ENCODE measurements around the gene TBC1D23. TPM values are rescaled to one million over a fixed set of nuclear protein-coding genes. Genes with fewer than 3 reads are reported as not detected.
A peak's percentile ranks its signal among the peaks of the same experiment; 100 is the strongest.
"Not testable (repeated sequence)": the region's sequence is repeated elsewhere in the genome, so short reads cannot be mapped to it uniquely, and the experiment has no call there.

The TBC1D23 gene
- total and polyA plus RNA-seq, 7 donors: 9.9 to 47.8 (median 36.9) TPM

- TF ChIP-seq CTCF (IDR thresholded peaks at IDR 0.05): no peak
- DNase-seq: no peak
- Histone ChIP-seq H3K27me3 (ENCODE audit: insufficient read depth in 3 of 3, low read length in 2 of 3) (no peaks in the 10 kb centered on the region), H3K4me1 (peaks cover 8% of the 10 kb centered on the region), H3K9me3 (no peaks in the 10 kb centered on the region), H3K27ac (peak overlapping the region; percentile 92), H3K4me3 (peak overlapping the region; percentile 83), H3K36me3 (ENCODE audit: insufficient read depth in 1 of 2, low read depth in 1 of 2) (peaks cover 0 to 4% of the 10 kb centered on the region in 2 donors)
- intact Hi-C loops (cut with DNase I): loop anchor here in 1 of 2 donors (10.0 kb wide), 1 partner anchor 499 kb away; no protein-coding TSS in a partner anchor
- peak; percentile 6 to 31 (median 21) for ATAC-seq
- WGBS, 3 donors: 41 to 51% (median 42%) methylated on average over 14 of the region's 14 CpGs
Measured at GRCh38 chr3:100333970-100334487, 73.2 kb downstream of the TBC1D23 start.

GRCh38 chr3:100334488-100335351, 73.9 kb downstream of the TBC1D23 start, which contains the start of gene NIT2:
TSS of gene NIT2 (plus strand) at chr3:100334757. CDS start at chr3:100334792, 35 bp downstream.
- Histone ChIP-seq H3K27me3 (ENCODE audit: insufficient read depth in 3 of 3, low read length in 2 of 3) (no peaks in the 10 kb centered on the region), H3K9me3 (no peaks in the 10 kb centered on the region), H3K4me3 (peak within 1 kb of the TSS; percentile 83), H3K27ac (peak within 1 kb of the TSS; percentile 92), H3K36me3 (ENCODE audit: insufficient read depth in 1 of 2, low read depth in 1 of 2) (peaks cover 0 to 11% of the 10 kb centered on the region in 2 donors), H3K4me1 (peaks cover 8% of the 10 kb centered on the region)
- 0 to 1% (median 1%) methylated on average over 20 to 77 of the region's 77 CpGs for WGBS, 3 donors
- ATAC-seq: peak; percentile 94 to 96 (median 96)
- intact Hi-C loops (cut with DNase I): loop anchor here (5.0 to 10.0 kb wide), 2 partner anchors 38 to 500 kb away; no protein-coding TSS in a partner anchor
- peak; percentile 88 to 95 for DNase-seq
- no peak for TF ChIP-seq CTCF (IDR thresholded peaks at IDR 0.05)

- peak in 3 of 4 donors; percentile 19 to 48 (median 23) for ATAC-seq
- no peak for TF ChIP-seq CTCF (IDR thresholded peaks at IDR 0.05)
- DNase-seq: no peak
- Histone ChIP-seq H3K4me3 (peak overlapping the region; percentile 83), H3K36me3 (ENCODE audit: insufficient read depth in 1 of 2, low read depth in 1 of 2) (peaks cover 0 to 18% of the 10 kb centered on the region in 2 donors), H3K4me1 (peaks cover 8% of the 10 kb centered on the region), H3K27me3 (ENCODE audit: insufficient read depth in 3 of 3, low read length in 2 of 3) (no peaks in the 10 kb centered on the region), H3K27ac (peak overlapping the region; percentile 92), H3K9me3 (no peaks in the 10 kb centered on the region)
- 75 to 87% (median 78%) methylated on average over 14 of the region's 14 CpGs for WGBS, 3 donors
- intact Hi-C loops (cut with DNase I): loop anchor here (5.0 to 10.0 kb wide), 2 partner anchors 37 to 501 kb away; no protein-coding TSS in a partner anchor
Measured at GRCh38 chr3:100335434-100335833, 74.6 kb downstream of the TBC1D23 start.

GRCh38 chr3:100336229-100336628, 75.4 kb downstream of the TBC1D23 start:
- Histone ChIP-seq H3K36me3 (ENCODE audit: insufficient read depth in 1 of 2, low read depth in 1 of 2) (peaks cover 0 to 26% of the 10 kb centered on the region in 2 donors), H3K27ac (peak overlapping the region; percentile 92)
- H3K4me1 ChIP-seq; ATAC-seq; H3K9me3 ChIP-seq; H3K4me3 ChIP-seq; H3K27me3 ChIP-seq (ENCODE audit: insufficient read depth in 3 of 3, low read length in 2 of 3); DNase-seq: not testable (repeated sequence)
- WGBS, 3 donors: 86 to 89% (median 87%) methylated on average over 9 to 10 of the region's 10 CpGs
- intact Hi-C loops (cut with DNase I): loop anchor here (5.0 to 10.0 kb wide), 2 partner anchors 36 to 501 kb away; no protein-coding TSS in a partner anchor

- intact Hi-C loops (cut with DNase I): loop anchor here (5.0 to 10.0 kb wide), 2 partner anchors 33 to 504 kb away; no protein-coding TSS in a partner anchor
- ATAC-seq: no peak
- peaks cover 7% of the 10 kb centered on the region for H3K4me1 ChIP-seq
- H3K36me3 ChIP-seq (ENCODE audit: insufficient read depth in 1 of 2, low read depth in 1 of 2): peaks cover 0 to 53% of the 10 kb centered on the region in 2 donors
- H3K4me3 ChIP-seq: no peak overlapping the region
- TF ChIP-seq CTCF (IDR thresholded peaks at IDR 0.05): no peak
- H3K9me3 ChIP-seq: no peaks in the 10 kb centered on the region
- no peak overlapping the region for H3K27ac ChIP-seq
- WGBS, 3 donors: 82 to 89% (median 87%) methylated on average over 10 of the region's 10 CpGs
- no peaks in the 10 kb centered on the region for H3K27me3 ChIP-seq (ENCODE audit: insufficient read depth in 3 of 3, low read length in 2 of 3)
- no peak for DNase-seq
Measured at GRCh38 chr3:100338911-100339310, 78.1 kb downstream of the TBC1D23 start.
